Measurements from ENCODE around the gene TMTC1. TPM values are rescaled to one million over a fixed set of nuclear protein-coding genes. Genes with fewer than 3 reads are reported as not detected.

TMTC1 gene
- total and polyA plus RNA-seq, 7 experiments from 2014 or later: 0.19 to 2.8 (median 0.46) TPM; not detected in 3

DNA sequence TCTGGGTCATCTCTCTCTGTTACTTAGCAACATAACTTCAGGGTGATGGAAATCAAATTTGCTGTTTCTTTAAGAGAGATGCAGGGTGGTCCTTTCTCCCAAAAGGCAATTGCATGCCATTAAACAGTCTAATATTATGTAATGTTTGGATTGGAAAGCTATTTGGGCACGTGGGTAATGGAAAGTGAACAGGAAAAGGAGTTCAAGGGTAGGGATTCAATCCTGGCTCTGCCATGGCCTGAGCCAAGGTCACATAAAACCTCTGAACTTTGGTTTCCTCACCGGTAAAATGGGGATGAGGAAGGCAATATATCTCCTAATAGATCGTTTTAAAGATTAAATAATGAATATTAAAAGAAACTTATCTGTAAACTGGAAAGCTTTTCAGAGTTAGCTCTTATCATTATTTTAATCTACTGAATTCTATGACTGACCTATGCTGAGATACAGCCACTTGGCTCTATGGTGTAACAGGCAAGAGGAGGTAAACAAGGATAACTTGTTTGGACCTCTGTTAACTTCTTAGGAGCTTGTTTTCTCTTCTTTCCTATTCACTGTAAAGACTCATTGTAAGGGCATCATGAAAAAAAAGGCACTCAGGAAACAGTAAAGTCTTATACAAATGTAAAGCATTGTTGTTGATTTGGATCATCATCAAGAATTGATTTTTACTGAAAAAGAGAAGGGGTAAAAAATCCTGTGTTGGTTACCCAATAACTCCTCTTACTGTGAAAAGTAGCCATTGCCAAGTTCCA lies 230.6 kb downstream of the TMTC1 start:
- intact Hi-C loops (cut with micrococcal nuclease): loop anchor here (1.0 kb wide), 2 partner anchors 1254 to 1291 kb away; no protein-coding TSS in a partner anchor

GRCh38 chr12:29552324-29552927 lies 231.3 kb downstream of the TMTC1 start:
- no peaks in the 10 kb centered on the region for H3K4me1 Mint-ChIP-seq
- Histone ChIP-seq H3K36me3 (ENCODE audit: control insufficient read depth in 2 of 3, insufficient read depth in 3 of 3, low read length in 3 of 3) (no peaks in the 10 kb centered on the region), H3K4me3 (ENCODE audit: low read length) (no peak overlapping the region), H3K4me1 (ENCODE audit: control insufficient read depth in 2 of 2, insufficient read depth in 2 of 2, low read length in 2 of 2) (no peaks in the 10 kb centered on the region), H3K27ac (ENCODE audit: low read depth, low read length) (no peak overlapping the region), H3K9me3 (ENCODE audit: control insufficient read depth in 2 of 3, low read length in 3 of 3) (no peaks in the 10 kb centered on the region), H3K27me3 (ENCODE audit: control insufficient read depth in 2 of 2, insufficient read depth in 2 of 2, low read length in 2 of 2) (no peaks in the 10 kb centered on the region)
- DNase-seq: peak in 8 of 9 donors; percentile 20 to 60 (median 44)
- ATAC-seq: peak; percentile 85
- H3K9me3 Mint-ChIP-seq: peaks cover 0 to 2% (median 0%) of the 10 kb centered on the region in 11 donors
- no peak overlapping the region for H3K4me3 Mint-ChIP-seq
- CTCF ChIA-PET: interaction anchor here (0.7 to 1.1 kb wide), 3 partner anchors 10 to 1255 kb away, joined by 3 to 6 read pairs (median 3); no protein-coding TSS in a partner anchor
- POLR2A ChIA-PET: no interaction called here
- no peaks in the 10 kb centered on the region for H3K36me3 Mint-ChIP-seq
- H3K27me3 Mint-ChIP-seq: peaks cover 0 to 15% (median 13%) of the 10 kb centered on the region in 5 donors
- no peak overlapping the region for H3K27ac Mint-ChIP-seq
- intact Hi-C loops (cut with micrococcal nuclease): loop anchor here (1.0 kb wide), 2 partner anchors 1255 to 1292 kb away; no protein-coding TSS in a partner anchor

More for the DNA sequence above, 230.6 kb downstream of the TMTC1 start:
- DNase-seq (no peak), ATAC-seq (no peak)
- Mint-ChIP-seq H3K27me3 (peaks cover 0 to 13% (median 9%) of the 10 kb centered on the region in 5 donors), H3K4me3 (no peak overlapping the region), H3K9me3 (no peaks in the 10 kb centered on the region), H3K36me3 (no peaks in the 10 kb centered on the region), H3K27ac (no peak overlapping the region), H3K4me1 (no peaks in the 10 kb centered on the region)
- Histone ChIP-seq H3K9me3 (ENCODE audit: control insufficient read depth in 2 of 3, low read length in 3 of 3) (no peaks in the 10 kb centered on the region), H3K36me3 (ENCODE audit: control insufficient read depth in 2 of 3, insufficient read depth in 3 of 3, low read length in 3 of 3) (no peaks in the 10 kb centered on the region), H3K4me1 (ENCODE audit: control insufficient read depth in 2 of 2, insufficient read depth in 2 of 2, low read length in 2 of 2) (no peaks in the 10 kb centered on the region), H3K27me3 (ENCODE audit: control insufficient read depth in 2 of 2, insufficient read depth in 2 of 2, low read length in 2 of 2) (no peaks in the 10 kb centered on the region), H3K4me3 (ENCODE audit: low read length) (no peak overlapping the region), H3K27ac (ENCODE audit: low read depth, low read length) (no peak overlapping the region)
- ChIA-PET CTCF (interaction anchor here (0.7 to 1.1 kb wide), 3 partner anchors 9 to 1254 kb away, joined by 3 to 6 read pairs (median 3); no protein-coding TSS in a partner anchor), POLR2A (no interaction called here)

DNA sequence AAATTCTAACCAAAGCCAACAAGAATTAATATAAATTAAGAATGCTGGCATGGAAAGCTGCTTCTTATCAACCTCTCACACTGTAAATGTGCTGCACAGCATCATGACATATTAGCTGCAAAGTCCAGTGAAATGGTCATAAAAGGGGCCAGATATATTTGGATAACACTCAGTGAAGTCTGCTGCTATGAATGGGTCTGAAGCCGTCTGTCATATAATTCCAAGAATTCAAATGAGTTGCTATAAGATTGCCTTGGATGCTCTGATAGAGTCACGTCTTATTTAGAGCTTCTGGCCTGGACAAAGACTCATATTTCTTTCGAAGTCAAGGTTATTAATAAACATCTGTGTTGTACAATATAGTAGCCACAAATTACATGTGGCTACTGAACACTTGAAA lies 231.9 kb downstream of the TMTC1 start:
- peaks cover 0 to 20% (median 9%) of the 10 kb centered on the region in 5 donors for H3K27me3 Mint-ChIP-seq
- DNase-seq: no peak
- H3K4me1 Mint-ChIP-seq: no peaks in the 10 kb centered on the region
- ChIA-PET POLR2A (no interaction called here), CTCF (interaction anchor here (0.8 kb wide), 1 partner anchor 1316 kb away, joined by 3 read pairs; no protein-coding TSS in a partner anchor)
- Histone ChIP-seq H3K9me3 (ENCODE audit: control insufficient read depth in 2 of 3, low read length in 3 of 3) (no peaks in the 10 kb centered on the region), H3K4me3 (ENCODE audit: low read length) (no peak overlapping the region), H3K27ac (ENCODE audit: low read depth, low read length) (no peak overlapping the region), H3K36me3 (ENCODE audit: control insufficient read depth in 2 of 3, insufficient read depth in 3 of 3, low read length in 3 of 3) (no peaks in the 10 kb centered on the region), H3K27me3 (ENCODE audit: control insufficient read depth in 2 of 2, insufficient read depth in 2 of 2, low read length in 2 of 2) (no peaks in the 10 kb centered on the region), H3K4me1 (ENCODE audit: control insufficient read depth in 2 of 2, insufficient read depth in 2 of 2, low read length in 2 of 2) (no peaks in the 10 kb centered on the region)
- no peak overlapping the region for H3K4me3 Mint-ChIP-seq
- no peak overlapping the region for H3K27ac Mint-ChIP-seq
- H3K36me3 Mint-ChIP-seq: no peaks in the 10 kb centered on the region
- ATAC-seq: no peak
- intact Hi-C loops (cut with micrococcal nuclease): loop anchor here (1.0 kb wide), 2 partner anchors 1255 to 1292 kb away; no protein-coding TSS in a partner anchor
- peaks cover 0 to 2% (median 0%) of the 10 kb centered on the region in 11 donors for H3K9me3 Mint-ChIP-seq

- Histone ChIP-seq H3K9me3 (ENCODE audit: control insufficient read depth in 2 of 3, low read length in 3 of 3) (no peaks in the 10 kb centered on the region), H3K4me1 (ENCODE audit: control insufficient read depth in 2 of 2, insufficient read depth in 2 of 2, low read length in 2 of 2) (no peaks in the 10 kb centered on the region), H3K4me3 (ENCODE audit: low read length) (no peak overlapping the region), H3K27me3 (ENCODE audit: control insufficient read depth in 2 of 2, insufficient read depth in 2 of 2, low read length in 2 of 2) (no peaks in the 10 kb centered on the region), H3K27ac (ENCODE audit: low read depth, low read length) (no peak overlapping the region), H3K36me3 (ENCODE audit: control insufficient read depth in 2 of 3, insufficient read depth in 3 of 3, low read length in 3 of 3) (no peaks in the 10 kb centered on the region)
- DNase-seq (no peak), ATAC-seq (no peak)
- Mint-ChIP-seq H3K36me3 (no peaks in the 10 kb centered on the region), H3K4me3 (no peak overlapping the region), H3K27ac (peak overlapping the region in 1 of 9 donors; percentile 1), H3K4me1 (no peaks in the 10 kb centered on the region), H3K27me3 (peaks cover 2 to 16% (median 13%) of the 10 kb centered on the region in 5 donors), H3K9me3 (peaks cover 0 to 2% (median 0%) of the 10 kb centered on the region in 11 donors)
- intact Hi-C loops (cut with micrococcal nuclease): no loop called here
- POLR2A ChIA-PET: no interaction called here
- CTCF ChIA-PET: no interaction called here
These were observed 235.9 kb downstream of the TMTC1 start for GRCh38 chr12:29547864-29548263.

DNA sequence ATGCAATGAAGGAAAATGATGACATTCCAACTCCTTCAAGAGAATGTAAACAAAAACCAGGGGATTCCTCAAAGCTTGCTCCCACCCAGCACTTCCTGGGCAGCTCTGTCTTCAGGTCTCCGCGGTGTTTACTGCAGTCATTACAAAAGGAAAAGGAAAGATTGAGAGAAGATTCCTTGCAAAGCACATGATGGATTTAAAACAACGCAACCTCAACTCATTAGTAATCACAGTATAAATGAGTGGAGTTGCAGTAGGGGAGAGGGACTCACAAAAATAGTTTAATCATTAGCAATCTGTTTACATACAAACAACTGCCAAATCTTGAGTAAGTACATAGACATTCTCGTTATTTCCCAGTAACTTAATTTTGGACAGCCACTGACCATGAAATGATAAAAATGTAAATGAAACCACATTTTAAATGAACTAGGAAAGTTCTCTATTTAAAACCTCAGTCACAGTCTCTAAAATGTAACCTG lies 236.6 kb downstream of the TMTC1 start:
- ATAC-seq (no peak), DNase-seq (no peak)
- H3K27ac Mint-ChIP-seq: no peak overlapping the region
- no peaks in the 10 kb centered on the region for H3K27me3 ChIP-seq (ENCODE audit: control insufficient read depth in 2 of 2, insufficient read depth in 2 of 2, low read length in 2 of 2)
- H3K36me3 Mint-ChIP-seq: no peaks in the 10 kb centered on the region
- H3K27me3 Mint-ChIP-seq: peaks cover 2 to 18% (median 13%) of the 10 kb centered on the region in 5 donors
- intact Hi-C loops (cut with micrococcal nuclease): no loop called here
- H3K4me1 ChIP-seq (ENCODE audit: control insufficient read depth in 2 of 2, insufficient read depth in 2 of 2, low read length in 2 of 2): no peaks in the 10 kb centered on the region
- POLR2A ChIA-PET: no interaction called here
- no peaks in the 10 kb centered on the region for H3K4me1 Mint-ChIP-seq
- H3K9me3 ChIP-seq (ENCODE audit: control insufficient read depth in 2 of 3, low read length in 3 of 3): no peaks in the 10 kb centered on the region
- H3K36me3 ChIP-seq (ENCODE audit: control insufficient read depth in 2 of 3, insufficient read depth in 3 of 3, low read length in 3 of 3): no peaks in the 10 kb centered on the region
- no peak overlapping the region for H3K27ac ChIP-seq (ENCODE audit: low read depth, low read length)
- peaks cover 0 to 2% (median 0%) of the 10 kb centered on the region in 11 donors for H3K9me3 Mint-ChIP-seq
- no peak overlapping the region for H3K4me3 Mint-ChIP-seq
- H3K4me3 ChIP-seq (ENCODE audit: low read length): no peak overlapping the region
- CTCF ChIA-PET: no interaction called here

GRCh38 chr12:29546000-29546399 lies 237.7 kb downstream of the TMTC1 start:
- Mint-ChIP-seq H3K27ac (no peak overlapping the region), H3K9me3 (peaks cover 0 to 2% (median 0%) of the 10 kb centered on the region in 11 donors), H3K36me3 (no peaks in the 10 kb centered on the region), H3K4me3 (no peak overlapping the region), H3K27me3 (peaks cover 2 to 23% (median 16%) of the 10 kb centered on the region in 5 donors), H3K4me1 (no peaks in the 10 kb centered on the region)
- DNase-seq (no peak), ATAC-seq (no peak)
- H3K4me1 ChIP-seq (ENCODE audit: control insufficient read depth in 2 of 2, insufficient read depth in 2 of 2, low read length in 2 of 2): no peaks in the 10 kb centered on the region
- H3K27ac ChIP-seq (ENCODE audit: low read depth, low read length): no peak overlapping the region
- ChIA-PET CTCF (no interaction called here), POLR2A (no interaction called here)
- no peaks in the 10 kb centered on the region for H3K27me3 ChIP-seq (ENCODE audit: control insufficient read depth in 2 of 2, insufficient read depth in 2 of 2, low read length in 2 of 2)
- no peak overlapping the region for H3K4me3 ChIP-seq (ENCODE audit: low read length)
- intact Hi-C loops (cut with micrococcal nuclease): no loop called here
- H3K9me3 ChIP-seq (ENCODE audit: control insufficient read depth in 2 of 3, low read length in 3 of 3): no peaks in the 10 kb centered on the region
- H3K36me3 ChIP-seq (ENCODE audit: control insufficient read depth in 2 of 3, insufficient read depth in 3 of 3, low read length in 3 of 3): no peaks in the 10 kb centered on the region

All from naive thymus-derived CD4-positive, alpha-beta T cell (primary cell).